Fibroblast of lung (primary cell): ENCODE measurements around the gene KCNH1. TPM values are rescaled to one million over a fixed set of nuclear protein-coding genes. Genes with fewer than 3 reads are reported as not detected.

ENCODE experiments used
- DNase-seq, 2 donors: peaks; one replicate each; pipeline versions ENCODE4 v3.0.0 to v3.0.0-alpha.2; 2010; ENCODE audit warnings: low read depth in 2 of 2
- H2AFZ ChIP-seq: 2 replicates; pipeline ENCODE4 v1.5.1; 2012; ENCODE audit warnings: low read length, control low read depth, inconsistent platforms
- H3K27ac ChIP-seq: 2 replicates; pipeline ENCODE4 v1.5.1; 2011; ENCODE audit warnings: low read length, control low read depth; ENCODE audit not compliant: insufficient read depth
- H3K27me3 ChIP-seq: 2 replicates; pipeline ENCODE4 v1.5.1; 2011; ENCODE audit warnings: mild to moderate bottlenecking, low read length; ENCODE audit not compliant: control insufficient read depth, insufficient read depth
- H3K36me3 ChIP-seq: 2 replicates; pipeline ENCODE4 v1.5.1; 2011; ENCODE audit warnings: low read length; ENCODE audit not compliant: control insufficient read depth, insufficient read depth
- H3K4me1 ChIP-seq: 2 replicates; pipeline ENCODE4 v1.5.1; 2011; ENCODE audit warnings: low read length; ENCODE audit not compliant: control insufficient read depth, insufficient read depth; ENCODE audit errors: extremely low read depth
- H3K4me2 ChIP-seq: 2 replicates; pipeline ENCODE4 v1.5.1; 2011; ENCODE audit warnings: low read length, control low read depth; ENCODE audit not compliant: insufficient read depth; ENCODE audit errors: extremely low read depth
- H3K4me3 ChIP-seq, 4 experiments: fragments of 200-600 bp in 1 of 4; sonication (generic) in 1 of 4; replicated peaks in 1 of 4; 2 replicates each; pipeline ENCODE4 v1.5.1; 2011 to 2016; ENCODE audit warnings: low read length in 4 of 4, low read depth in 3 of 4, mild to moderate bottlenecking in 3 of 4, control low read depth in 2 of 4, inconsistent platforms in 1 of 4, mixed read lengths in 1 of 4; ENCODE audit not compliant: insufficient read depth in 1 of 4; ENCODE audit errors: control extremely low read depth in 1 of 4
- H3K79me2 ChIP-seq: 2 replicates; pipeline ENCODE4 v1.5.1; 2012; ENCODE audit warnings: mild to moderate bottlenecking, low read length, inconsistent platforms; ENCODE audit not compliant: control insufficient read depth, insufficient read depth
- H3K9ac ChIP-seq: 2 replicates; pipeline ENCODE4 v1.5.1; 2011; ENCODE audit warnings: mild to moderate bottlenecking, low read length, control low read depth; ENCODE audit not compliant: insufficient read depth
- H3K9me3 ChIP-seq: 2 replicates; pipeline ENCODE4 v1.5.1; 2012; ENCODE audit warnings: low read depth, low read length; ENCODE audit not compliant: control insufficient read depth, insufficient read depth
- H4K20me1 ChIP-seq: 2 replicates; pipeline ENCODE4 v1.5.1; 2011; ENCODE audit warnings: low read length; ENCODE audit not compliant: control insufficient read depth, insufficient read depth; ENCODE audit errors: extremely low read depth
- EZH2 ChIP-seq: IDR thresholded peaks from 2 replicates; pipeline ENCODE4 v1.5.1; 2012; ENCODE audit warnings: low read length, control low read depth, mild to moderate bottlenecking; ENCODE audit errors: missing control alignments
- polyA plus RNA-seq, 2 donors: library from polyadenylated mRNA; depleted of rRNA in 1 of 2; stranded (reverse) in 1 of 2; unstranded in 1 of 2; fragments of >200 nt; gene quantifications; 2 replicates each; pipeline ENCODE4 v1.2.1, GENCODE V29; 2011 to 2012; ENCODE audit warnings: missing spikeins in 1 of 2
- total RNA-seq: library from RNA; depleted of rRNA; stranded (reverse); fragments of >200 nt; gene quantifications from 2 replicates; pipeline ENCODE4 v1.2.1, GENCODE V29; 2014
- TF ChIP-seq, protein P1 (sequence below), 2 donors: IDR thresholded peaks in 1 of 2; conservative IDR thresholded peaks in 1 of 2; 1 replicate in 1 of 2; 2 replicates in 1 of 2; pipeline ENCODE4 v1.5.1; 2011 to 2012; ENCODE audit warnings: low read length in 2 of 2, control low read depth in 1 of 2, inconsistent platforms in 1 of 2, low read depth in 1 of 2, mild to moderate bottlenecking in 1 of 2

The KCNH1 gene
- total and polyA plus RNA-seq, 2 donors (not counting 1 experiment from before 2014, with no cell fraction given), result 0.17 to 1.5 TPM

DNA sequence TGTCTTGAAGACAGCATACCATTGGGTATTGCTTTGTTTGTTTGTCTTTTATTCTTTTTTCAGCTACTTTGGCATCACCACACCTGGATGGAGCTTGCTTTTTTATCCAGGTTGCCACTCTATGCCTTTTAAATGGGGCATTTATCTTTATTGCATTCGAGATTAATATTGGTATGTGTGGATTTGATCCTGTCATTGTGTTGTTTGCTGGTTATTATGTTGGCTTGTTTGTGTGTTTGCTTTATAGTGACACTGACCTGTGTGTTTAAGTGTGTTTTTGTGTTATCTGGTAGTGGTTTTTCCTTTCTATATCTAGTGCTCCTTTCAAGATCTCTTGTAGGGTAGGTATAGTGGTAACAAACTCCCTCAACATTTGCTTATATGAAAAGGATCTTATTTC is 24.9 kb upstream of the KCNH1 start:
- no peaks in the 10 kb centered on the region for H3K79me2 ChIP-seq
- no peaks in the 10 kb centered on the region for H3K4me1 ChIP-seq
- H3K27me3 ChIP-seq, result no peaks in the 10 kb centered on the region
- H3K9me3 ChIP-seq, result no peaks in the 10 kb centered on the region
- H3K27ac ChIP-seq, result no peak overlapping the region
- no peak overlapping the region for H3K4me2 ChIP-seq
- H2AFZ ChIP-seq, result no peak overlapping the region
- H3K4me3 ChIP-seq, result no peak overlapping the region
- DNase-seq, result no peak
- TF ChIP-seq EZH2, result no peak
- TF ChIP-seq, protein P1, sequence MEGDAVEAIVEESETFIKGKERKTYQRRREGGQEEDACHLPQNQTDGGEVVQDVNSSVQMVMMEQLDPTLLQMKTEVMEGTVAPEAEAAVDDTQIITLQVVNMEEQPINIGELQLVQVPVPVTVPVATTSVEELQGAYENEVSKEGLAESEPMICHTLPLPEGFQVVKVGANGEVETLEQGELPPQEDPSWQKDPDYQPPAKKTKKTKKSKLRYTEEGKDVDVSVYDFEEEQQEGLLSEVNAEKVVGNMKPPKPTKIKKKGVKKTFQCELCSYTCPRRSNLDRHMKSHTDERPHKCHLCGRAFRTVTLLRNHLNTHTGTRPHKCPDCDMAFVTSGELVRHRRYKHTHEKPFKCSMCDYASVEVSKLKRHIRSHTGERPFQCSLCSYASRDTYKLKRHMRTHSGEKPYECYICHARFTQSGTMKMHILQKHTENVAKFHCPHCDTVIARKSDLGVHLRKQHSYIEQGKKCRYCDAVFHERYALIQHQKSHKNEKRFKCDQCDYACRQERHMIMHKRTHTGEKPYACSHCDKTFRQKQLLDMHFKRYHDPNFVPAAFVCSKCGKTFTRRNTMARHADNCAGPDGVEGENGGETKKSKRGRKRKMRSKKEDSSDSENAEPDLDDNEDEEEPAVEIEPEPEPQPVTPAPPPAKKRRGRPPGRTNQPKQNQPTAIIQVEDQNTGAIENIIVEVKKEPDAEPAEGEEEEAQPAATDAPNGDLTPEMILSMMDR (conservative IDR thresholded peaks at IDR 0.05 in 1 of 2, IDR thresholded peaks at IDR 0.05 in 1 of 2; ENCODE audit: low read depth in 1 of 2, low read length in 2 of 2), result no peak
- no peaks in the 10 kb centered on the region for H3K36me3 ChIP-seq
- no peaks in the 10 kb centered on the region for H4K20me1 ChIP-seq
- H3K9ac ChIP-seq, result no peak overlapping the region

DNA sequence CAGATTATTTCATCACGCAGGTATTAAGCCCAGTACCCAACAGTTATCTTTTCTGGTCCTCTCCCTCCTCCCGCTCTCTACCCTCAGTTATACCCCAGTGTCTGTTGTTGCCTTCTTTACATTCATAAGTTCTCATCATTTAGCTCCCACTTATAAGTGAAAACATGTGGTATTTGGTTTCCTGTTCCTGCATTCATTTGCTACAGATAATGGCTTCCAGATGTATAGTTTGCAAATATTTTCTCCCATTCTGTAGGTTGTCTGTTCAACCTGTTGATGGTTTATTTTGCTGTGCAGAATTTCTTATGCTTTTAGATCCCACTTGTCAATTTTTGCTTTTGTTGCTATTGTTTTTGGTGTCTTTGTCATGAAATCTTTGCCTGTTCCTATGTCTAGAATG is 21.1 kb upstream of the KCNH1 start:
- TF ChIP-seq EZH2, result no peak
- TF ChIP-seq, protein P1 (conservative IDR thresholded peaks at IDR 0.05 in 1 of 2, IDR thresholded peaks at IDR 0.05 in 1 of 2; ENCODE audit: low read depth in 1 of 2, low read length in 2 of 2), result no peak
- no peak overlapping the region for H3K4me3 ChIP-seq
- H4K20me1 ChIP-seq, result no peaks in the 10 kb centered on the region
- no peaks in the 10 kb centered on the region for H3K36me3 ChIP-seq
- H2AFZ ChIP-seq, result no peak overlapping the region
- no peak overlapping the region for H3K27ac ChIP-seq
- no peak overlapping the region for H3K9ac ChIP-seq
- no peaks in the 10 kb centered on the region for H3K4me1 ChIP-seq
- H3K4me2 ChIP-seq, result no peak overlapping the region
- no peak for DNase-seq
- no peaks in the 10 kb centered on the region for H3K79me2 ChIP-seq
- H3K9me3 ChIP-seq, result no peaks in the 10 kb centered on the region
- no peaks in the 10 kb centered on the region for H3K27me3 ChIP-seq

GRCh38 chr1:211153932-211154331 is 20.0 kb upstream of the KCNH1 start:
- Histone ChIP-seq H3K79me2 (no peaks in the 10 kb centered on the region), H3K4me2 (no peak overlapping the region), H2AFZ (no peak overlapping the region), H3K27me3 (no peaks in the 10 kb centered on the region), H3K4me3 (no peak overlapping the region), H3K36me3 (no peaks in the 10 kb centered on the region), H4K20me1 (no peaks in the 10 kb centered on the region), H3K9ac (no peak overlapping the region), H3K9me3 (no peaks in the 10 kb centered on the region), H3K27ac (no peak overlapping the region), H3K4me1 (no peaks in the 10 kb centered on the region)
- no peak for TF ChIP-seq EZH2
- TF ChIP-seq, protein P1 (conservative IDR thresholded peaks at IDR 0.05 in 1 of 2, IDR thresholded peaks at IDR 0.05 in 1 of 2; ENCODE audit: low read depth in 1 of 2, low read length in 2 of 2), result no peak
- no peak for DNase-seq
